Vagina (tissue), 2 donors: ENCODE results near the gene CDS2. TPM values are rescaled to one million over a fixed set of nuclear protein-coding genes. Genes with fewer than 3 reads are reported as not detected.

Experiments
- DNase-seq, 2 donors: peaks; one replicate each; pipeline ENCODE4 v3.0.0-alpha.2; 2017; ENCODE audit errors: extremely low spot score in 2 of 2
- H3K27ac ChIP-seq: fragments of 200-600 bp; sonication (generic); one replicate; pipeline ENCODE4 v1.5.1; 2019
- H3K27me3 ChIP-seq: fragments of 200-600 bp; sonication (generic); one replicate; pipeline ENCODE4 v1.5.1; 2019
- H3K36me3 ChIP-seq, 2 donors: fragments of 200-600 bp; sonication (generic); one replicate each; pipeline ENCODE4 v1.5.1; 2017 to 2019
- H3K4me1 ChIP-seq: fragments of 200-600 bp; sonication (generic); one replicate; pipeline ENCODE4 v1.5.1; 2019
- H3K4me3 ChIP-seq, 2 donors: fragments of 200-600 bp; sonication (generic); 1 replicate in 1 of 2; 2 replicates in 1 of 2; pipeline ENCODE4 v1.5.1; 2016 to 2019
- H3K9me3 ChIP-seq: fragments of 200-600 bp; sonication (generic); one replicate; pipeline ENCODE4 v1.5.1; 2019
- CTCF ChIP-seq, 3 experiments: fragments of 450-650 bp in 2 of 3; fragments of 200-600 bp in 1 of 3; sonication (generic) in 1 of 3; IDR thresholded peaks; one replicate each; pipeline ENCODE4 v1.5.1; 2017 to 2019; ENCODE audit warnings: antibody characterized with exemption in 3 of 3, mild to moderate bottlenecking in 2 of 3, moderate library complexity in 2 of 3
- POLR2A ChIP-seq, 2 donors: fragments of 450-650 bp; IDR thresholded peaks; one replicate each; pipeline ENCODE4 v1.6.1; 2017; ENCODE audit warnings: antibody characterized with exemption in 2 of 2, mild to moderate bottlenecking in 2 of 2, moderate library complexity in 2 of 2
- POLR2AphosphoS5 ChIP-seq, 2 donors: sonication (generic); formaldehyde crosslinking; IDR thresholded peaks; one replicate each; pipeline ENCODE4 v1.9.0; 2017; ENCODE audit warnings: antibody characterized with exemption in 2 of 2, mild to moderate bottlenecking in 2 of 2, low read depth in 1 of 2; ENCODE audit not compliant: insufficient read depth in 1 of 2
- intact Hi-C: fragments of 100-400 bp; cut with DNase I; formaldehyde crosslinking; loops from one replicate; pipeline ENCODE4 v1.15.1; 2023
- total RNA-seq: library from RNA; depleted of rRNA; stranded (reverse); fragments of >200 nt; gene quantifications from one replicate; pipeline ENCODE4 v1.2.3, GENCODE V29; 2016

CDS2 gene
- total RNA-seq, 1 donor from 2014 or later: 24.8 TPM

- no peaks in the 10 kb centered on the region for H3K27me3 ChIP-seq
- no peak overlapping the region for H3K4me3 ChIP-seq
- TF ChIP-seq POLR2AphosphoS5 (IDR thresholded peaks at IDR 0.05; ENCODE audit: insufficient read depth in 1 of 2, low read depth in 1 of 2) (no peak), POLR2A (IDR thresholded peaks at IDR 0.05) (no peak), CTCF (IDR thresholded peaks at IDR 0.05) (no peak)
- DNase-seq: no peak
- intact Hi-C loops: no loop called here
- H3K36me3 ChIP-seq: no peaks in the 10 kb centered on the region
- H3K9me3 ChIP-seq: no peaks in the 10 kb centered on the region
- no peak overlapping the region for H3K27ac ChIP-seq
- H3K4me1 ChIP-seq: peaks cover 31% of the 10 kb centered on the region
Measured at GRCh38 chr20:5155404-5155803, 28.6 kb downstream of the CDS2 start.

GRCh38 chr20:5156675-5157448 is 30.1 kb downstream of the CDS2 start:
- H3K4me1 ChIP-seq: peaks cover 24% of the 10 kb centered on the region
- TF ChIP-seq POLR2AphosphoS5 (IDR thresholded peaks at IDR 0.05; ENCODE audit: insufficient read depth in 1 of 2, low read depth in 1 of 2): no peak
- TF ChIP-seq POLR2A (IDR thresholded peaks at IDR 0.05): no peak
- TF ChIP-seq CTCF (IDR thresholded peaks at IDR 0.05): no peak

GRCh38 chr20:5159928-5160327 is 33.1 kb downstream of the CDS2 start:
- no peaks in the 10 kb centered on the region for H3K27me3 ChIP-seq
- intact Hi-C loops: no loop called here
- H3K27ac ChIP-seq: no peak overlapping the region
- H3K4me3 ChIP-seq: no peak overlapping the region
- no peaks in the 10 kb centered on the region for H3K36me3 ChIP-seq
- H3K4me1 ChIP-seq: peaks cover 17% of the 10 kb centered on the region
- no peak for DNase-seq
- TF ChIP-seq POLR2AphosphoS5 (IDR thresholded peaks at IDR 0.05; ENCODE audit: insufficient read depth in 1 of 2, low read depth in 1 of 2) (no peak), CTCF (IDR thresholded peaks at IDR 0.05) (no peak), POLR2A (IDR thresholded peaks at IDR 0.05) (no peak)
- H3K9me3 ChIP-seq: no peaks in the 10 kb centered on the region

More at GRCh38 chr20:5156675-5157448, 30.1 kb downstream of the CDS2 start:
- intact Hi-C loops: no loop called here
- Histone ChIP-seq H3K36me3 (no peaks in the 10 kb centered on the region), H3K9me3 (no peaks in the 10 kb centered on the region), H3K4me3 (no peak overlapping the region), H3K27me3 (no peaks in the 10 kb centered on the region), H3K27ac (no peak overlapping the region)
- no peak for DNase-seq

- no peak overlapping the region for H3K4me3 ChIP-seq
- H3K4me1 ChIP-seq: peaks cover 18% of the 10 kb centered on the region
- H3K36me3 ChIP-seq: no peaks in the 10 kb centered on the region
Measured at GRCh38 chr20:5160882-5161281, 34.1 kb downstream of the CDS2 start.

More at GRCh38 chr20:5160882-5161281, 34.1 kb downstream of the CDS2 start:
- no peak for TF ChIP-seq CTCF (IDR thresholded peaks at IDR 0.05)
- no peak for TF ChIP-seq POLR2A (IDR thresholded peaks at IDR 0.05)
- TF ChIP-seq POLR2AphosphoS5 (IDR thresholded peaks at IDR 0.05; ENCODE audit: insufficient read depth in 1 of 2, low read depth in 1 of 2): no peak
- intact Hi-C loops: no loop called here
- no peak for DNase-seq
- no peak overlapping the region for H3K27ac ChIP-seq
- no peaks in the 10 kb centered on the region for H3K27me3 ChIP-seq
- no peaks in the 10 kb centered on the region for H3K9me3 ChIP-seq
